ENCODE measurements around the gene SPAG17.

DNA sequence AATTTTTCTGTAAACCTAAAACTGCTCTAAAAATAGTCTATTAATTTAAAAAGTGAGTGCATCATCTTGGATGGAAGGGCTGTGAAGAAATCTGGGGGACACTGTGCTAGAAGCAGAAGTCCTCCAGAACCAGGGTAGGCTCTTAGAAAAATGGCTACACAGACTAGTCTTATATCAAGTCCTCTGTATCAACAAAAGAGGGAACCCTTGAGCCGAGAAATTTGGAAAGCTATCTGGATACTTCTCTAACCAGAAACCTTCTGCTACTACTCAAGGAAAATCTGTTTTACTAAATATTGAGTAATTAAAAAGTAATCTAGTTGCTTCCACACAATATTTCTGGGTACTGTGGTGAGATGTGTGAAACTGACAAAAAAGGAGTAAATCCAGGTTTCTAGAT is 163.4 kb downstream of the SPAG17 start:
- no peak for TF ChIP-seq ZBTB7A (tag by site-specific recombination; IDR thresholded peaks at IDR 0.05; ENCODE audit: low read depth)
- no peak for TF ChIP-seq ZBTB17 (tag by site-specific recombination; IDR thresholded peaks at IDR 0.05)
- TF ChIP-seq KLF10 (tag by site-specific recombination; IDR thresholded peaks at IDR 0.05), result no peak
- no peak for TF ChIP-seq GLIS2 (tag by site-specific recombination; IDR thresholded peaks at IDR 0.05)
- no peak for TF ChIP-seq REST (tag by site-specific recombination; IDR thresholded peaks at IDR 0.05)
- TF ChIP-seq OSR2 (tag by site-specific recombination; IDR thresholded peaks at IDR 0.05), result no peak
- no peak for TF ChIP-seq SALL2 (tag by site-specific recombination; IDR thresholded peaks at IDR 0.05; ENCODE audit: borderline replicate concordance)
